Activated naive CD8-positive, alpha-beta T cell treated with anti-CD3 and anti-CD28 coated beads, Interleukin-2, amount 10 ng/mL, durations not matched to agents 7 days and 5 days (primary cell): ENCODE results near the gene CNIH1. TPM values are rescaled to one million over a fixed set of nuclear protein-coding genes. Genes with fewer than 3 reads are reported as not detected.
"Not testable (repeated sequence)": the region's sequence is repeated elsewhere in the genome, so short reads cannot be mapped to it uniquely, and the experiment has no call there.

Source experiments
- ATAC-seq: fragments of 150-1000 bp; cut with Tn5 transposase; one replicate; pipeline ENCODE4 v1.10.0; 2021; ENCODE audit warnings: low read depth, moderate library complexity
- POLR2A ChIA-PET: fragments of 350-600 bp; sonication (Branson Sonifier 250); formaldehyde crosslinking; loops from one replicate; lab custom pipeline; 2021; ENCODE audit warnings: antibody characterized with exemption; lab: Charles Lee
- DNase-seq: peaks from one replicate; pipeline ENCODE4 v3.0.0; 2021
- H3K27ac Mint-ChIP-seq: one replicate; pipeline ENCODE4 v1.8.0; 2022; ENCODE audit warnings: mild to moderate bottlenecking, mixed read lengths
- H3K27me3 Mint-ChIP-seq: one replicate; pipeline ENCODE4 v1.8.0; 2022; ENCODE audit warnings: mild to moderate bottlenecking, moderate library complexity, mixed read lengths
- H3K36me3 Mint-ChIP-seq: one replicate; pipeline ENCODE4 v1.8.0; 2021; ENCODE audit warnings: mild to moderate bottlenecking, mixed read lengths
- H3K4me1 Mint-ChIP-seq: one replicate; pipeline ENCODE4 v1.8.0; 2021; ENCODE audit warnings: mixed read lengths
- H3K4me3 Mint-ChIP-seq: one replicate; pipeline ENCODE4 v1.8.0; 2022; ENCODE audit warnings: mild to moderate bottlenecking, moderate library complexity, mixed read lengths
- H3K9me3 Mint-ChIP-seq: one replicate; pipeline ENCODE4 v1.8.0; 2021; ENCODE audit warnings: mixed read lengths
- total RNA-seq, 2 experiments: library from RNA; stranded (reverse); gene quantifications; one replicate each; pipeline ENCODE4 v1.2.3, GENCODE V29; 2021

Gene CNIH1
- total RNA-seq, 2 experiments from 2014 or later, result 54.9 to 63.2 TPM

GRCh38 chr14:54480830-54481562 is 39.8 kb upstream of the CNIH1 start:
- ATAC-seq, result no peak
- no peaks in the 10 kb centered on the region for H3K9me3 Mint-ChIP-seq
- H3K27ac Mint-ChIP-seq, result no peak overlapping the region
- DNase-seq, result no peak
- no peak overlapping the region for H3K4me3 Mint-ChIP-seq
- H3K27me3 Mint-ChIP-seq, result no peaks in the 10 kb centered on the region
- H3K4me1 Mint-ChIP-seq, result peaks cover 16% of the 10 kb centered on the region
- peaks cover 33% of the 10 kb centered on the region for H3K36me3 Mint-ChIP-seq
- POLR2A ChIA-PET, result no interaction called here

DNA sequence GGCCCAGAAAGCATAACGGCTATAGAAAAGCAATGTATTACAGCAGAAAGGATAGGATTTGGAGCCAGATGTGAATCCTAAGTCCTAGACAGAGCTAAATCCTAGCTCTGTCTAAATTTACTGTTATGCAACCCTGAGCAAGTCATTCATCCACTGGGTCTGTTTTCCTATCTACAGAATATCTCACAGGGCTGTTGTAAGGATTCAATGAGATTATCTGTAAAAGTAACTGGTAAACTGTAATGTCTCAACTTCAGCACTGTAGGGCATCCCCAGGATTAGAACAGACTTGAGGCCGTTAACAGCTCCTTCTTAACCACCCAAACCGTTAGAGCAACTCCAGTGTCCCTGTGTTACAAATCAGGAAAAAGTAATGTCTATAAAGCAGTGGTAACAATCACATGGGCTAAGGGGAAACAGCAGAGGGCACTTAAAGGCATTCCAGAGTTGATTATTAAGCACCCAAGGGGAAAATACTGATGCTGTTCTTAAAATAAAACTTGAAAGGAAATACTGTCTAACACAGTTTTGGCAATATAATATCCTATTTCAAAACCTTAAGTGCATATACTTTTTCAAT is 37.6 kb upstream of the CNIH1 start:
- no peaks in the 10 kb centered on the region for H3K9me3 Mint-ChIP-seq
- peaks cover 4% of the 10 kb centered on the region for H3K4me1 Mint-ChIP-seq
- ATAC-seq (no peak), DNase-seq (no peak)
- H3K36me3 Mint-ChIP-seq, result peaks cover 30% of the 10 kb centered on the region
- no peaks in the 10 kb centered on the region for H3K27me3 Mint-ChIP-seq
- POLR2A ChIA-PET, result no interaction called here
- H3K4me3 Mint-ChIP-seq, result no peak overlapping the region
- no peak overlapping the region for H3K27ac Mint-ChIP-seq

- Mint-ChIP-seq H3K4me3 (no peak overlapping the region), H3K27ac (no peak overlapping the region), H3K27me3 (no peaks in the 10 kb centered on the region), H3K36me3 (peaks cover 26% of the 10 kb centered on the region), H3K9me3 (no peaks in the 10 kb centered on the region), H3K4me1 (no peaks in the 10 kb centered on the region)
- DNase-seq (no peak), ATAC-seq (no peak)
- POLR2A ChIA-PET, result no interaction called here
Observed at GRCh38 chr14:54475911-54476310, 34.7 kb upstream of the CNIH1 start.

DNA sequence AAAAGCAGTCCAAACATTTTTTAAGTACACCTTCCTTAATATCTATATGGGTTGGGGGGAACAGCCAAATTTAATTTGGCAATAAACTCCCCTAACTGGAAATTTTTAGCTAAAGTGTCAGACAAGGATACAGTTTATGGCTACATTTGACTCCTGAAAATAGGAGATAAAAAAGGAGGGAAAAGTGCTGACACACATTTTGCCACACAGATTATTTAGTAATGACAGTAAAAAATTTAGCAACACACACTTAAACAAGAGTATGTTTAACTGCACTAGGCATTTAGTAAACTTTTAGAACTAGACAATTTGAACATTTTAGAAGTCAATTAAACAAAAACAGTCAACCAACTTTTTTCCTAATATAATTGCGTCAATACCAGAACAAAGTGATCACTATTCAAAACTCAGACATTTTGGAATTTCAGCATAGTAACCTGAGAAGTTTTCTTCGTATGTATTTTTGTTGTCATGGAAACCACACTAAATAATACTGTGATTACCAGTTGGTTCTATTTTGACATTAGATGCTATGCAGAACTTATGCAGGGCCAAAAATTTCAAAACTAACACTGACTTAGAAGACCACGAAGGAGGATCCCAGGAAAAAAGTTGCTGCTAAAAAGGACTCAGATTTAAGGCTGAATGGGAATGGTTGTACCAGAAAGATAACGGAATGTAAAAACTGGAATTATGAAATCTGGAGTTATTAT is 34.2 kb upstream of the CNIH1 start:
- no peak for ATAC-seq
- DNase-seq, result no peak
- H3K9me3 Mint-ChIP-seq, result no peaks in the 10 kb centered on the region
- peaks cover 26% of the 10 kb centered on the region for H3K36me3 Mint-ChIP-seq
- H3K4me1 Mint-ChIP-seq, result no peaks in the 10 kb centered on the region
- H3K27ac Mint-ChIP-seq, result no peak overlapping the region
- no peaks in the 10 kb centered on the region for H3K27me3 Mint-ChIP-seq
- no peak overlapping the region for H3K4me3 Mint-ChIP-seq
- POLR2A ChIA-PET, result no interaction called here

DNA sequence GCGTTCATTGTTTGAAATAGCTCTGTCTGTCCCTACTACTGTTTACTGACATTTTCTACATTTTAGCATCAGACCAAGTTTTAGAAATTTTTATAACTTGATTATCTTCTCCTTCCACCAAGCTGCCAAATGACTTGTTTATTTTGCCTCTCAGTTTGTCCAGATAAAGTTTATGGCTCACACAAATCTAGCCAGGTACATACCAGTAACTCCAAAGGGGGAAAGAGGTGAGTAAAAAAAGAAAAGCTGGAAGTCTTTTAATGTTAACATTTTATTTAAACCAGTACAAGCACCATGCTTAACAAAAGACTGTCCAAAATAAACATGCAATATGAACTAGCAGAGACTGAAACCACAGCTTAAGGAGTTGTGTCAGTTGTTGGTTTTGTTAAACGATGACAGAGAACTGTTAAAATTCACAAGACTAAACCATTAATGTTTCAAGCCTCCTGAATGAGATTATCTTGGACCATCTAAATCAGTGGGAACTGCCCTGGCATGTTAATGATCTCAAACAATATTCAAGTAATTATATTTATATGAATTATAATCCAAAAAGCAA is 33.1 kb upstream of the CNIH1 start:
- POLR2A ChIA-PET, result no interaction called here
- no peaks in the 10 kb centered on the region for H3K27me3 Mint-ChIP-seq
- no peaks in the 10 kb centered on the region for H3K4me1 Mint-ChIP-seq
- no peaks in the 10 kb centered on the region for H3K9me3 Mint-ChIP-seq
- no peak overlapping the region for H3K27ac Mint-ChIP-seq
- DNase-seq, result no peak
- H3K36me3 Mint-ChIP-seq, result peaks cover 27% of the 10 kb centered on the region
- no peak overlapping the region for H3K4me3 Mint-ChIP-seq
- no peak for ATAC-seq

GRCh38 chr14:54472315-54472714 is 31.1 kb upstream of the CNIH1 start:
- no peak overlapping the region for H3K4me3 Mint-ChIP-seq
- no peaks in the 10 kb centered on the region for H3K27me3 Mint-ChIP-seq
- no peak for DNase-seq
- H3K4me1 Mint-ChIP-seq, result no peaks in the 10 kb centered on the region
- H3K9me3 Mint-ChIP-seq, result peaks cover 5% of the 10 kb centered on the region
- H3K27ac Mint-ChIP-seq, result no peak overlapping the region
- POLR2A ChIA-PET, result no interaction called here
- no peak for ATAC-seq
- H3K36me3 Mint-ChIP-seq, result peaks cover 20% of the 10 kb centered on the region

DNA sequence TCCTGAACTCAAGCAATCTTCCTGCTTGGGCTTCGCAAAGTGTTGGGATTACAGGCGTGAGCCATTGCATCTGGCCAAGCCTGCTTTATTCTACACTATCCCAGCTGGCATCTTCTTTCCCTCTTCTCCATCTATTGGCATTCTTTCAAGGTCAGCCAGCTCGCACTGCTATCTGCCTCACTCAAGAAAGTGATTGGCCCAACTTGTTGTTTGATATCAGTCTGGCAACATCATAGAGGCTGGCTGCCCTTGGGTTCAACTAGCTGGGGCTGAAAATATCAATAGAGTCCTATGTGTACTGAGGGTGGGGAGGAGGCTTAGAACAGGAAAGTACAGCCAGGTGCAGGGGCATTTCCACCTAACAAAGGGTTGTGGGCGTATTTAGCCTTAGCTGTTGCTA is 30.5 kb upstream of the CNIH1 start:
- DNase-seq (no peak), ATAC-seq (no peak)
- H3K9me3 Mint-ChIP-seq, result peaks cover 8% of the 10 kb centered on the region
- no peaks in the 10 kb centered on the region for H3K4me1 Mint-ChIP-seq
- no peak overlapping the region for H3K4me3 Mint-ChIP-seq
- POLR2A ChIA-PET, result interaction anchor here (1.2 kb wide), 1 partner anchor 17 kb away, joined by 4 read pairs; the partner anchor contains the start of gene GMFB
- no peaks in the 10 kb centered on the region for H3K27me3 Mint-ChIP-seq
- H3K27ac Mint-ChIP-seq, result peak overlapping the region; percentile 34
- H3K36me3 Mint-ChIP-seq, result peaks cover 19% of the 10 kb centered on the region

DNA sequence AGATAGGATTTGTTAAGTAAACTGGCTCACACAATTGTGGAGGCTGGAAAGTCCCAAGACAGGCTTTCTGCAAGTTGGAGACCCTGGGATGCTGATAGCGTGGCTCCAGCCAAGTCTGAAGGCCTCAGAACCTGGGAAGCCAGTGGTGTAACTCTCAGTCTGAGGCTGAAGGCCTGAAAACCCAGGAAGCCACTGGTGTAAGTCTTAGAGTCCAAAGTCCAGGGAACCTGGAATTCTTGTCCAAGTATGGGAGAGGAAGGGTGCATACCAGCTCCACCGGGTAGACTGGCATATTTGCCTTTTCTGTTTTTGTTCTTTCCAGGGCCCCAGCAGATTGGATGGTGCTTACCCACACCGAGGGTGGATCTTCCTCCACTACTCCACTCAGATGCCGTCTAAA is 29.5 kb upstream of the CNIH1 start:
- H3K9me3 Mint-ChIP-seq, result peaks cover 8% of the 10 kb centered on the region
- H3K27me3 Mint-ChIP-seq, result no peaks in the 10 kb centered on the region
- H3K4me1 Mint-ChIP-seq, result no peaks in the 10 kb centered on the region
- no peak overlapping the region for H3K27ac Mint-ChIP-seq
- DNase-seq (no peak), ATAC-seq (no peak)
- POLR2A ChIA-PET, result interaction anchor here (1.2 kb wide), 1 partner anchor 18 kb away, joined by 4 read pairs; the partner anchor contains the start of gene GMFB
- H3K36me3 Mint-ChIP-seq, result peaks cover 16% of the 10 kb centered on the region
- H3K4me3 Mint-ChIP-seq, result no peak overlapping the region

GRCh38 chr14:54467280-54467679 is 26.1 kb upstream of the CNIH1 start:
- POLR2A ChIA-PET, result no interaction called here
- no peaks in the 10 kb centered on the region for H3K4me1 Mint-ChIP-seq
- no peak overlapping the region for H3K4me3 Mint-ChIP-seq
- DNase-seq, result no peak
- peaks cover 10% of the 10 kb centered on the region for H3K36me3 Mint-ChIP-seq
- ATAC-seq, result no peak
- peaks cover 8% of the 10 kb centered on the region for H3K9me3 Mint-ChIP-seq
- H3K27ac Mint-ChIP-seq, result no peak overlapping the region
- peaks cover 2% of the 10 kb centered on the region for H3K27me3 Mint-ChIP-seq

DNA sequence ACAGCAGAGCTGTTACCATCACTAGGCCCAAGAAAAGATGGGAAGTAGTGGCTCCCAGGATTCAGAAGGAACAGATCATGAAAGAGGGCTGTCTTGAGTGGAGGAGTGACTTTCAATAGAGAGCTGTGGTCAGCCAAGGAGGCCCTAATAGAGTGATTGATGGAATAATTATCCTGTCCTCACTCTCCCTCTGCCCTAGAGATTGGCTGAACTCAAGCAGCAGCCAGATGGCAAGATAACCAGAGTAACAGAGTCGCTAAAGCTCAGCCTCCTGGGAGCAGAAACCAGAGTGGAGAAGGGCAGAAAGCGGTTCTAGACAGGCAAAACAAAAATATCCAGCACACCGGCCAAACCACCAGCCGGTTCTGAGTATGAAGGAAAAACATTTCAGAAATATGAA is 24.5 kb upstream of the CNIH1 start:
- Mint-ChIP-seq H3K9me3 (peaks cover 8% of the 10 kb centered on the region), H3K36me3 (peaks cover 9% of the 10 kb centered on the region), H3K4me3 (no peak overlapping the region), H3K27me3 (peaks cover 2% of the 10 kb centered on the region), H3K4me1 (no peaks in the 10 kb centered on the region), H3K27ac (no peak overlapping the region)
- POLR2A ChIA-PET, result no interaction called here
- DNase-seq (no peak), ATAC-seq (no peak)

DNA sequence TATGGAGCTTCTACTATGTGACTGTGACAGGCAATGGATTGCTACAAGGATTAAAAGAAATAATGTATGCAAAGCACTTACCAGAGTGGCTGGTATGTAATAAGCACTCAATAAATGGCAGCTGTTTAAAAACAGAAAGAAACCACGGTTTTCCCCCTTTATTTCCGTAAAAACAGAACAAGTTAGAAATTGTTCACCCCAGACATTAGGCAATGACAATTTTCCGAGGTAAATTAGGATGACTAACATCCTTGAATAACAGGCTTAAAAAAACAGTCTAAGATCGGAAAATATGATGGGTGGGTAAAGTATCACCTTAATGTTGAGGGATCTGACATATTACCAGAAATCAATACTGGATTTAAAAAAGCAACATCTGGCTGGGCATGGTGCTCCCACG is 20.9 kb upstream of the CNIH1 start:
- peaks cover 2% of the 10 kb centered on the region for H3K27me3 Mint-ChIP-seq
- ATAC-seq (no peak), DNase-seq (no peak)
- H3K27ac Mint-ChIP-seq, result no peak overlapping the region
- H3K9me3 Mint-ChIP-seq, result peaks cover 10% of the 10 kb centered on the region
- H3K4me3 Mint-ChIP-seq, result no peak overlapping the region
- POLR2A ChIA-PET, result no interaction called here
- no peaks in the 10 kb centered on the region for H3K4me1 Mint-ChIP-seq
- peaks cover 4% of the 10 kb centered on the region for H3K36me3 Mint-ChIP-seq

- Mint-ChIP-seq H3K4me3 (no peak overlapping the region), H3K27ac (no peak overlapping the region), H3K4me1 (no peaks in the 10 kb centered on the region), H3K27me3 (peaks cover 2% of the 10 kb centered on the region), H3K9me3 (peaks cover 9% of the 10 kb centered on the region), H3K36me3 (peaks cover 2% of the 10 kb centered on the region)
- ATAC-seq (no peak), DNase-seq (no peak)
- POLR2A ChIA-PET, result no interaction called here
Observed at GRCh38 chr14:54459106-54459505, 17.9 kb upstream of the CNIH1 start.

- H3K27ac Mint-ChIP-seq, POLR2A ChIA-PET, H3K4me3 Mint-ChIP-seq, DNase-seq, H3K27me3 Mint-ChIP-seq, H3K4me1 Mint-ChIP-seq, ATAC-seq, H3K9me3 Mint-ChIP-seq, H3K36me3 Mint-ChIP-seq: not testable (repeated sequence)
Observed at GRCh38 chr14:54458536-54458935, 17.4 kb upstream of the CNIH1 start.
